ENCODE measurements around the gene FDX2.
A peak's percentile ranks its signal among the peaks of the same experiment; 100 is the strongest.

The FDX2 gene

DNA sequence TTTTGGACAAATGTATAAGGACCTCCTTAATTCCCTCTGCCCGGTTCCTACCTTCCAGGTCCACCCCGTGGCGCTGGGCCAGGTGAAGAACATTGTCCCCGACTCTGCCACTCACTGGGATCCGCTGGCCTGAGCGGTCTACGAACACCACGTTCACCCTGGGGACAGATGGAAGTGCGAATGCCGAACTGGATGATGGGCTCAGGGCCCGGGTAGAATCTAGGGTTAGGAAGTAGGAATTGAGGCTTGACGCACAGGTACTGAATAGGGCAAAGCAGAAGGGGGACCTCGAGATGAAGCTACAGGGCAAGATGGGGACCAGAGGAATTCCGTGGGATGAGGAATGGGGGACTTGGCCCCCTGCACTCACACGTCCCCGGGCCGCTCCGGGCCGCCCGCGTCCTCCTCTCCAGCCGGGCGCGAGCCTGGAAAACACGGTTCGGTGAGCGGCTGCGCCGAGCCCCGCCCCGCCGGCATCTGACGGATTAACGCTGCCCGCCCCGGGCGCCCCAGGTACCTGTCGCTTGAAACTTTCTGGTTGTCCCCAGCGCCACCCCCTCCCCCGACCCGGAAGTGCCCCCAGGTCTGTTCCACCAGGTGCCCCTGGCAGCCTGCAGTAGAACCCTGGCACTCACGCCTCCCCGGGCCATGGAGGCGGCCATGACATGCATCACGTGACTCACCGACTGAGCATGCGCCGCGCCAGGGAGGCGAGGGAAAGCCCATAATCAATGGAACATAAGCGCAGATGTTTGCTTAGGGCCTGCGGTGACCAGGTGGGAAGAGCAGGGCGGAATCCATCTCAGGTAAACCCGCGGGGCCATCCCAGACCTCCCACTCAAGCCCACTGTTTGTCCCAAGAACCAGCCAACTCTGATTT, at the start of gene FDX2:
Gene FDX2 (minus strand): TSS at position 681 of the 880 bp plus-strand sequence. CDS start 19 bp downstream, at position 662.
- H2AFZ ChIP-seq (ENCODE audit: low read length, unreplicated experiment), result no peak within 1 kb of the TSS
- H3K36me3 ChIP-seq (ENCODE audit: insufficient read depth, low read length), result no peaks in the 10 kb centered on the region
- peaks cover 6% of the 10 kb centered on the region for H3K79me2 ChIP-seq (ENCODE audit: control insufficient read depth, insufficient read depth, low read length, unreplicated experiment)
- H3K4me1 ChIP-seq (ENCODE audit: control insufficient read depth, insufficient read depth, low read length, unreplicated experiment), result no peaks in the 10 kb centered on the region
- peak within 1 kb of the TSS; percentile 14; the same call in 1 of the 2 replicates for H3K27ac ChIP-seq (ENCODE audit: low read depth, low read length)
- peak within 1 kb of the TSS; percentile 87 for H3K4me3 ChIP-seq (ENCODE audit: low read depth, low read length)
- no peaks in the 10 kb centered on the region for H3K27me3 ChIP-seq (ENCODE audit: insufficient read depth, low read length)

DNA sequence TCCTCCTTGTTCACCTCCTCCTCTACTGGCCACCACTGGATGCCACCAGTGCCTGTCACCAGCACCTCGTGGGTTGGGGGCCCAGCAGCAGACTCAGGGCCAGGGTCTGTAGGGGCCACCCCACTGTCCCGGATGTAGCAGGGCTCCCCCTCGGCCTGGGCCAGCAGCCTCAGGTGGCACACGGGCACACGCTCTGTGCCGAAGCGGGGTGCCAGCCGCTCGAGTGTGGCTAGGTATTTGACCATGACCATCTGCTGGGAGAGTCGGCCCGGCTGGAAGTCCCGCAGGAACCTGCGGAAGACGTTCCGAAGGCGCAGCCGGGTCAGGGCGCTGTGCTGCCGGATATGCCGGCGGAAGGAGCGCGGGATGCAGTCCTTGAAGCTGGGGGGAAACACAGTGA, 49.7 kb upstream of the FDX2 start:
- Histone ChIP-seq H3K4me3 (ENCODE audit: low read depth, low read length) (no peak overlapping the region), H3K4me1 (ENCODE audit: control insufficient read depth, insufficient read depth, low read length, unreplicated experiment) (no peaks in the 10 kb centered on the region), H3K36me3 (ENCODE audit: insufficient read depth, low read length) (no peaks in the 10 kb centered on the region; the same call in 1 of the 2 replicates), H3K27me3 (ENCODE audit: insufficient read depth, low read length) (no peaks in the 10 kb centered on the region), H3K79me2 (ENCODE audit: control insufficient read depth, insufficient read depth, low read length, unreplicated experiment) (no peaks in the 10 kb centered on the region), H2AFZ (ENCODE audit: low read length, unreplicated experiment) (no peak overlapping the region), H3K27ac (ENCODE audit: low read depth, low read length) (no peak overlapping the region)

DNA sequence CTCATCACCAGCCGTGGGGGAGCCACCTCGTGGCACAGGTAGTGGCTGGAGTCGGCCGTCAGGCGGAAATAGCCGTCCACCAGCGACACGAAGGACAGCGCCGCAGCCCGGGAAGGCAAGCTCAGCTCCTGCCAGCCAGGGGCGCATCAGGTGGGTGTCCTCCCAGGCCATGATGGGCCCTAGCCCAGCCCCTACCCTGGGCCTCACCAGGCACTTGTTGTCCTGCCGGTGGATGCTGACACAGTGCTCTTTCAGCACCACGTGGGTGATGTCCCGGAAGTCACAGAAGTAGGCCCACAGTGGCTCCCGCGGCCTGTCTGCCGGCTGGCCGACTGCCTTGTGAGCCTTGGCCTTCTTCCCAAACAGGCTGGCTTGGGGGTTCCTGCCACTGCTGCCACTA, 48.8 kb upstream of the FDX2 start:
- Histone ChIP-seq H3K27ac (ENCODE audit: low read depth, low read length) (no peak overlapping the region), H2AFZ (ENCODE audit: low read length, unreplicated experiment) (no peak overlapping the region), H3K4me1 (ENCODE audit: control insufficient read depth, insufficient read depth, low read length, unreplicated experiment) (no peaks in the 10 kb centered on the region), H3K4me3 (ENCODE audit: low read depth, low read length) (no peak overlapping the region), H3K27me3 (ENCODE audit: insufficient read depth, low read length) (no peaks in the 10 kb centered on the region), H3K79me2 (ENCODE audit: control insufficient read depth, insufficient read depth, low read length, unreplicated experiment) (no peaks in the 10 kb centered on the region), H3K36me3 (ENCODE audit: insufficient read depth, low read length) (no peaks in the 10 kb centered on the region; the same call in 1 of the 2 replicates)

DNA sequence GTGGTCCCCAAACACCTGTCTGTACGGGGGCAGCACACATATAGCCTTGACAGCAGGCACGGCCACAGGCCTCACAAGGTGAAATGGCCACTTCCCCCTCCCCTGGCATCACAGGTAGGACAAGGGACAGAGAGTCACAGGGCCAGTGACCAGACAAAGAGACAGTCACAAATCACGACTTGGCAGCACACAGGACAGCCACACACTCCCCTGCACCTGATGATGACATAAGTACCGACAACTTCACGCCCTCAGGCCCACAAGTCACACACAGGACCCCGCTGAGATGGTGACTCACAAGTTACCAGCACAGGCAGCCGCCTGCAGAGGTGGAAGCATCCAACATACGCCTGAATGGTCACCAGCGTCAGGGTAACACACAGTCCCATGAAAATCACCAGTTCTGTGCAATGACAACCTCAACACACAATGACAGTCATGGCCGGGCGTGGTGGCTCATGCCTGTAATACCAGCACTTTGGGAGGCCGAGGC, 48.0 kb upstream of the FDX2 start:
- Histone ChIP-seq H2AFZ (ENCODE audit: low read length, unreplicated experiment) (no peak overlapping the region), H3K4me3 (ENCODE audit: low read depth, low read length) (no peak overlapping the region), H3K79me2 (ENCODE audit: control insufficient read depth, insufficient read depth, low read length, unreplicated experiment) (no peaks in the 10 kb centered on the region), H3K4me1 (ENCODE audit: control insufficient read depth, insufficient read depth, low read length, unreplicated experiment) (no peaks in the 10 kb centered on the region), H3K27me3 (ENCODE audit: insufficient read depth, low read length) (no peaks in the 10 kb centered on the region), H3K27ac (ENCODE audit: low read depth, low read length) (no peak overlapping the region), H3K36me3 (ENCODE audit: insufficient read depth, low read length) (no peaks in the 10 kb centered on the region; the same call in 1 of the 2 replicates)

DNA sequence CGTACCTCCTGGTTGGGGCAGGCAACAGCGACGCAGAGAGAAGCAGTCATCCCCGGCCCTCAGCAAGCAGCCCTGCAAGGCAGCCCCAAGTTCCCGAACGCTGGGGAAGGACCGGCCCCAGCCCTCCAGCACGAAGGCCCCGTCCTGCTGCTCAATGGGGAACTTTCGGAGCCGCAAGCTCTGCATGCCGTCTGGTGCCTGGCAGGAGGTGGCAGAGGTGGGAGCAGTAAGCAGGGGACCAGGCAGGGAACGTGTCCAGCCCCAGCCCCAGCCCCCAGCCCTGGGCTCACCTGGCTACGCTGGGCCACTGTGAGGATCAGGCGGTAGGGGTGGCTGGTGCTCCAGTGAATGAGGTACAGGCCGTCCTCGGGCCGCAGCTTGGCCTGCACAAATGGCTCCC, 46.4 kb upstream of the FDX2 start:
- no peaks in the 10 kb centered on the region for H3K79me2 ChIP-seq (ENCODE audit: control insufficient read depth, insufficient read depth, low read length, unreplicated experiment)
- no peak overlapping the region for H3K27ac ChIP-seq (ENCODE audit: low read depth, low read length)
- H3K4me3 ChIP-seq (ENCODE audit: low read depth, low read length), result no peak overlapping the region
- no peaks in the 10 kb centered on the region for H3K36me3 ChIP-seq (ENCODE audit: insufficient read depth, low read length)
- no peaks in the 10 kb centered on the region for H3K27me3 ChIP-seq (ENCODE audit: insufficient read depth, low read length)
- no peaks in the 10 kb centered on the region for H3K4me1 ChIP-seq (ENCODE audit: control insufficient read depth, insufficient read depth, low read length, unreplicated experiment)
- H2AFZ ChIP-seq (ENCODE audit: low read length, unreplicated experiment), result no peak overlapping the region

DNA sequence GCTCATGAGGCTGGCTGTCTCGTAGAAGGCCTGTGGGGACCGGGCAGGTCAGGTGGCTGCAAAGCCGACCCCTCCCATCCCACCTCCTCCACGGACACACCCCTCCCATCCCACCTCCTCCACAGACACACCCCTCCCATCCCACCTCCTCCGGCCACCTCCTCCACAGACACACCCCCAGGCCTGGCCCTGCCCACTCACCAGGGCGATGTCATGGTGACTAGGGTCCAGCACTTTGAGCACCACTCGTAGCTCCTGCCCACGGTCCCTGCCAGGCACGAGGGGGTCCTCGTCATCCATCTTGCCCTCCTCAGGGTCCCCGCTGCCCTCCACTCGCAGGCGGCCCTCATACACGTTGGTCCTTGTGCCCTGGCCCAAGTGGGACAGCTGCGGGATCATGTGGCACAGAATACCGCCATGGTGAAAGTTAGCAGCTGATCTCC, 45.8 kb upstream of the FDX2 start:
- Histone ChIP-seq H2AFZ (ENCODE audit: low read length, unreplicated experiment) (no peak overlapping the region), H3K4me3 (ENCODE audit: low read depth, low read length) (no peak overlapping the region), H3K79me2 (ENCODE audit: control insufficient read depth, insufficient read depth, low read length, unreplicated experiment) (no peaks in the 10 kb centered on the region), H3K4me1 (ENCODE audit: control insufficient read depth, insufficient read depth, low read length, unreplicated experiment) (no peaks in the 10 kb centered on the region), H3K36me3 (ENCODE audit: insufficient read depth, low read length) (no peaks in the 10 kb centered on the region), H3K27me3 (ENCODE audit: insufficient read depth, low read length) (no peaks in the 10 kb centered on the region), H3K27ac (ENCODE audit: low read depth, low read length) (no peak overlapping the region)

DNA sequence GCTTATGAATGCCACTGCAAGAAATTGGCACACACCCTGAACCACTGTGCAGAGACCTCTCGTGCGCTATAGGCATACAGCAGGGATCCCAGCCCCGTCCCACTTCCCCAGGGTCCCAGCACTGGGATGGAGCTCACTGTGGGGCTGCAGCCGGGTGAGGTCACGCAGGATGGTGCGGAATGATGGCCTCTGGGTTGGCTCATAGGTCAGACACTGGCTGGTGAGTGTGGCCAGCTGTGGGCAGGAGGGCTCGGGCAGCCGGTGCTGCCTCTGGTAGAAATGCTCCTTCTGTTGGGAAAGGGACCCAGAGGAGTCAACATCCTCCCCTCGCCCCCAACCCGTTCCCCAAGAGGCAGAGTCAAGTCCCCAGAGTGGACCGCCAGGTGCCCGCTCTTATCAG, 40.6 kb upstream of the FDX2 start:
- H3K36me3 ChIP-seq (ENCODE audit: insufficient read depth, low read length), result peaks cover 18% of the 10 kb centered on the region; the same call in 1 of the 2 replicates
- no peak overlapping the region for H2AFZ ChIP-seq (ENCODE audit: low read length, unreplicated experiment)
- no peak overlapping the region for H3K27ac ChIP-seq (ENCODE audit: low read depth, low read length)
- H3K79me2 ChIP-seq (ENCODE audit: control insufficient read depth, insufficient read depth, low read length, unreplicated experiment), result no peaks in the 10 kb centered on the region
- no peaks in the 10 kb centered on the region for H3K4me1 ChIP-seq (ENCODE audit: control insufficient read depth, insufficient read depth, low read length, unreplicated experiment)
- H3K4me3 ChIP-seq (ENCODE audit: low read depth, low read length), result no peak overlapping the region
- H3K27me3 ChIP-seq (ENCODE audit: insufficient read depth, low read length), result no peaks in the 10 kb centered on the region

DNA sequence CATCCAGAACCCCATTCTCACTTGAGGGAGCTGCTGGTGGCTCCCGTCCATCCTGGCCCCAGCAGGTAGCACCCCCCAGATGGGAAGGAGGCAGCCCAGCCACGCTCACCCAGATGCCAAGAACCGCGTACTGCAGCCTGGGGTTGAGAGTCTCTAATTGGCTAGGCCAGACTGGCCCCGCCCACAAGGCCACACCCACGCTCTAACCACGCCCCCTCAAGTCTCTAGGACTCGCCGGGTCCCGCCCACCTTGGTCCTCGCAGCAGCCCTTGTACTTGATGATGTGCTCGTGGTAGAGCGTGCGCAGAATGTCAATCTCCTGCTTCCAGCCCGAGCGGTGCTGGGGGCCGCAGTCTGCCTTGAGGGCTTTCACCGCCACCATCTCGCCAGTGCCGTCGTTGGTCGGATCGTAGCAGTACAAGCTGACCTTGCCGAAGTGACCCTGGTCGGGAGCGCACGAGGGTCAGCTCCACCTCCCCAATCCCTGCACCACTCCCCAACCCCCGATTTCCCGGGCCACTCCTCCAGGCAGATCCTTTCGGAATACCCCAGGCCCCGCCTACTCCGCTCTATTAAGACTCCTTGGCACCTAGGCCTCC, 38.1 kb upstream of the FDX2 start:
- no peaks in the 10 kb centered on the region for H3K79me2 ChIP-seq (ENCODE audit: control insufficient read depth, insufficient read depth, low read length, unreplicated experiment)
- H3K36me3 ChIP-seq (ENCODE audit: insufficient read depth, low read length), result peaks cover 18% of the 10 kb centered on the region; the same call in 1 of the 2 replicates
- H3K27me3 ChIP-seq (ENCODE audit: insufficient read depth, low read length), result no peaks in the 10 kb centered on the region
- no peak overlapping the region for H3K27ac ChIP-seq (ENCODE audit: low read depth, low read length)
- H3K4me3 ChIP-seq (ENCODE audit: low read depth, low read length), result no peak overlapping the region
- H3K4me1 ChIP-seq (ENCODE audit: control insufficient read depth, insufficient read depth, low read length, unreplicated experiment), result no peaks in the 10 kb centered on the region
- H2AFZ ChIP-seq (ENCODE audit: low read length, unreplicated experiment), result no peak overlapping the region

DNA sequence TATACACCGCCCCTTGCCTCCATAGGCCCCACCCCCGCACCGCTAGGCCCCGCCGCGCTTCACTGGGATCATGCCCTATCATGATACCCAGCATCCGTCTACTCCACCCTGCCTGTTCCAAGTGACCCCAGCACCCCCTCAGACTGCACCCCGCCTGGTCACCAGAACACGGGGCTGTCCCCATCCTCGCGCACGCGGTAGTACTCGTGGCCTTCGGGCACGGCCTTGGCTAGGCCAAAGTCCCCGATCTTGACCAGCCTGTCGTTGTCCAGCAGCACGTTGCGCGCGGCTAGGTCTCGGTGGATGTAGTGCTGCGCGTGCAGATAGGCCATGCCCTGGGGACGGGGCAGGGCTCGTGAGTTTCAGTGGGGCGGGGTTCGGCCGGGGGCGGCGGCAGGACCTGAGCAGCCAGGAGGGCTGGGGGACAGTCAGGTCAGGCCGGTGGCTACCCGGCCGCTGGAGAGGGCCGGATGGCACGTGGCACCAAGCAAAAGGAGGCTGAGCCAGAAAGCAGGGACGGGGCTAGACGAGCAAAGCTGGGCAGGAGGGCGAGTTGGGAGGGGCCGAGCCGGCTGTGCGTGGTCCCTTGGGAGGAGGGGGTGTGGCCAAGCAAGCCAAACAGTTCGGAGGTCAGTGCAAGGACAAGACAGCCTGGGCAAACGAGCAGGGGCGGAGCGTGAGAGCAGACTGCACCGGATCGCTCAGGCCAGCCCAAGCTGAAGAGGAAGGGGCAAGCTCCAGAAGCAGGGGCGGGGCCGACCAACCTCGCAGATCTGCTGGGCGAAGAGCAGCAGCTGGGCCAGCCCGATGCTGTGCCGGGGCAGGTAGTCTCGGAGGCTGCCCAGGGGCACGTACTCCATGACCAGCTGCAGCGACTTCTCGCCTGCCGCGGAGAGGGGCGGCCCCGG, 37.2 kb upstream of the FDX2 start:
- no peak overlapping the region for H3K4me3 ChIP-seq (ENCODE audit: low read depth, low read length)
- H3K79me2 ChIP-seq (ENCODE audit: control insufficient read depth, insufficient read depth, low read length, unreplicated experiment), result no peaks in the 10 kb centered on the region
- peaks cover 18% of the 10 kb centered on the region; the same call in 1 of the 2 replicates for H3K36me3 ChIP-seq (ENCODE audit: insufficient read depth, low read length)
- no peaks in the 10 kb centered on the region for H3K4me1 ChIP-seq (ENCODE audit: control insufficient read depth, insufficient read depth, low read length, unreplicated experiment)
- no peak overlapping the region for H2AFZ ChIP-seq (ENCODE audit: low read length, unreplicated experiment)
- H3K27ac ChIP-seq (ENCODE audit: low read depth, low read length), result no peak overlapping the region
- H3K27me3 ChIP-seq (ENCODE audit: insufficient read depth, low read length), result no peaks in the 10 kb centered on the region

DNA sequence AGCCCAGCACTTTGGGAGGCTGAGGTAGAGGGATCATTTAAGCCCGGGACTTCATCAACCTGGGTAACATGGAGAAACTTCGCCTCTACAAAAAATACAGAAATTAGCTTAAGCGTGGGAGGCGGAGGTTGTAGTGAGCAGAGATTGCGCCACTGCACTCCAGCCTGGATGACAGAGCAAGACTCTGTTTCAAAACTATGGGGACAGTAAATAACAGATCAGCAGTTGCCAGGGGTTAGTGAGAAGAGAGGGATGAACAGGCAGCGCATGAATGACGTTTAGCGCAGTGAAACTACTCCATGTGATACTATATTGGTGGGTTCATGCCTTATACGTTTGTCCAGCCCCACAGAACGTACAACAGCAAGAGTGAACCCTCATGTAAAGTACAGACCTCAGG, 30.7 kb upstream of the FDX2 start:
- H3K4me3 ChIP-seq (ENCODE audit: low read depth, low read length), result no peak overlapping the region

More for the DNA sequence above, 30.7 kb upstream of the FDX2 start:
- no peak overlapping the region for H2AFZ ChIP-seq (ENCODE audit: low read length, unreplicated experiment)
- no peaks in the 10 kb centered on the region for H3K79me2 ChIP-seq (ENCODE audit: control insufficient read depth, insufficient read depth, low read length, unreplicated experiment)
- peak overlapping the region; percentile 48 for H3K27ac ChIP-seq (ENCODE audit: low read depth, low read length)
- no peaks in the 10 kb centered on the region for H3K36me3 ChIP-seq (ENCODE audit: insufficient read depth, low read length)
- H3K27me3 ChIP-seq (ENCODE audit: insufficient read depth, low read length), result no peaks in the 10 kb centered on the region
- peaks cover 3% of the 10 kb centered on the region for H3K4me1 ChIP-seq (ENCODE audit: control insufficient read depth, insufficient read depth, low read length, unreplicated experiment)

All from ACC112 (cell line).